GM21528 (cell line): ENCODE measurements around the gene TIMD4.
"Not testable (repeated sequence)": the region's sequence is repeated elsewhere in the genome, so short reads cannot be mapped to it uniquely, and the experiment has no call there.

Experiments
- ATAC-seq: cut with Tn5 transposase; IDR thresholded peaks from one replicate; pipeline ENCODE4 v1.9.1; 2021; ENCODE audit warnings: mild to moderate bottlenecking, moderate library complexity; ENCODE audit not compliant: unreplicated experiment, low FRiP score

The TIMD4 gene

DNA sequence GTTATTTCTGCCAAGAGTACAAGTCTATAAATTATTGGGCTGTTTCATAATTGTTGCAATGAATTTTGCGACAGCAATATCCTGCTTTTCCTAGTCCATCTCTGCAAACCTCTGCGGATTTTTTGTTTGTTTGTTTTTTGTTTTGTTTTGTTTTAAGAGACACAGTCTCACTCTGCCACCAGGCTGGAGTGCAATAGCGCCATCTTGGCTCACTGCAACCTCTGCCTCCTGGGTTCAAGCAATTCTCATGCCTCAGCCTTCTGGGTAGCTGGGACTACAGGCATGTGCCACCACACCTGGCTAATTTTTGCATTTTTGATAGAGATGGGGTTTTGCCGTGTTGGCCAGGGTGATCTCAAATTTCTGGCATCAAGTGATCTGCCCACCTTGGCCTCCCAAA lies 37.3 kb downstream of the TIMD4 start:
- not testable (repeated sequence) for ATAC-seq

- peak; percentile 55 for ATAC-seq
Measured at GRCh38 chr5:156922207-156922792, 40.7 kb downstream of the TIMD4 start.

DNA sequence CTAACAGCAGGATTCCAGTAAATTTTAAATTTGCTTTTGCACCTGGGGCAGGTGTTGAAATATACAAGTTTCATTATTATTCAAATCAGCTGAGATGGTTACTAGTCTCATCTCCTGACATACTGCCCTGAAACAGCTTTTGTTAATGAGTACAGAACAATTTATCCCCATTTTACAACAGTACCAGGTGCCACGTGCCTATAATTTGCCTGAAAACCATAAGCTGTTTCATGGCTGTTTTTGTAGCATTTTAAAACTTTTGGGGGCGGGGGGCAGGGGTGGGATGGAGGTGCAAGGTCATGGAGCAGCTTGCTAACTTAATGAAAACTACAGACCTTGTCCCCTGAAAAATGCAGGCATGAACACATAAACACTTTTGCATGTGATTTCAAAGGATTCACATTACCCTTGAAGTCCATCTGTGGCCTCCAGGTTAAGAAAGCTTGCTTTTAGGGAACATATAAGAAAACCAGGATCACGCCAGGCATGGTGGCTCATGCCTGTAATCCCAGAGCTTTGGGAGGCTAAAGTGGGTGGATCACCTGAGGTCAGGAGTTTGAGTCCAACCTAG lies 42.1 kb downstream of the TIMD4 start:
- ATAC-seq = peak; percentile 57

- ATAC-seq = peak; percentile 56
Measured at GRCh38 chr5:156920042-156920860, 42.8 kb downstream of the TIMD4 start.

GRCh38 chr5:156918311-156918845 lies 44.6 kb downstream of the TIMD4 start:
- no peak for ATAC-seq

GRCh38 chr5:156914371-156914737 lies 48.7 kb downstream of the TIMD4 start:
- ATAC-seq = peak; percentile 9

GRCh38 chr5:156913719-156914370 lies 49.2 kb downstream of the TIMD4 start:
- ATAC-seq = peak; percentile 95

DNA sequence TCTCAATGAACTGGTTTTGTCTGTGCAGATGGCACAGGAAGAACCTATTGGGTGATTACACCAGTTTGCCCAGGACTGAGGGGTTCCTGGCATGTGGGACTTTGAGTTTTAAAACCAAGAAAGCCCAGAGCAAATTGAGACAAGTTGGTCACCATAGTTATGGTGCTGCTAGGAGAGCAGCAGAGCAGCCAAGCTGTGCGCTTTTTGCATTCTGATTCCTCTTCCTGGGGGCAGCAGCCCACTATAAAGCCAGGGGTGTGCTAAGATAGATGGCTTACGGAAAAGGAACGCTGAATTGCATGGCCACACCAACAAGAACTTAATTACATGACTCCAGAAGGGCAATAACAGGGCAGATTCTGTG lies 49.7 kb downstream of the TIMD4 start:
- ATAC-seq = peak; percentile 22

GRCh38 chr5:156912869-156913268 lies 50.2 kb downstream of the TIMD4 start:
- ATAC-seq = no peak

GRCh38 chr5:156909180-156909579 lies 53.8 kb downstream of the TIMD4 start:
- no peak for ATAC-seq

- ATAC-seq = no peak
Measured at GRCh38 chr5:156907667-156908066, 55.4 kb downstream of the TIMD4 start.

GRCh38 chr5:156906807-156907206 lies 56.2 kb downstream of the TIMD4 start:
- no peak for ATAC-seq

DNA sequence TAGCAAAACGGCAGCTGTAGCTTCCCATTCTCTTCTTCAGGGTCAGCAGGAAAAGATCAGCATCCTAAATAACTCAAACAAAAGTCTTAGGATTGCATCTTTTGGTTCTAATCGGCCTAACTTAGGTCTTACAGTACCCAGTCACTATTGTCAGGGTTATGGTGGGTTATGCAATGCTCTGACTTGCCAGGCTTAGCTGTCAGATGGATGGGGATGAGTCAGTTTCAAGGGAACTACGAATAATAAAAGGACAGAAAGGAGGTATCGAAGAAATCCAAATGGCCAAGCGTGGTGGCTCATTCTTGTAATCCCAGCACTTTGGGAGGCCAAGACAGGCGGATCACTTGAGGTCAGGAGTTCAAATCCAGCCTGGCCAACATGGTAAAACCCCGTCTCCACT lies 66.5 kb downstream of the TIMD4 start:
- no peak for ATAC-seq

GRCh38 chr5:156893517-156893916 lies 69.5 kb downstream of the TIMD4 start:
- ATAC-seq = peak; percentile 74

DNA sequence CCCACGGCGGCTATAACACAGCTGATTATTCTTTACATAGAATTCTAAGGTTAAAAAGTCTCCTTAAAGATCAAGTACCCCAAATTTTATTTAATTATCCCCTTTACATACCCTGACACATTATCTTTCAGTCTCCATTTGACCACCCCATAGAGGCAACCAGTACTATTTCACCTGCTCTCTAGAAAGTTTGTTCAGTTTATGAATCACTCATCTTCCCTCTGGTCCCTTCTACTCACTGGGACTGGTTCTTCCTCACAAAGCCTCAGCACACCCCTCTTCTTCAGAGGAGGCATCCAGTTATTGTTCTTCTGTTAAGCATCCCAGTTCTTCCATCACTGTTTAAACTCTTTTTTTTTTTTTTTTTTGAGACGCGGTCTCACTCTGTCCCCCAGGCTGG lies 70.2 kb downstream of the TIMD4 start:
- ATAC-seq = no peak

DNA sequence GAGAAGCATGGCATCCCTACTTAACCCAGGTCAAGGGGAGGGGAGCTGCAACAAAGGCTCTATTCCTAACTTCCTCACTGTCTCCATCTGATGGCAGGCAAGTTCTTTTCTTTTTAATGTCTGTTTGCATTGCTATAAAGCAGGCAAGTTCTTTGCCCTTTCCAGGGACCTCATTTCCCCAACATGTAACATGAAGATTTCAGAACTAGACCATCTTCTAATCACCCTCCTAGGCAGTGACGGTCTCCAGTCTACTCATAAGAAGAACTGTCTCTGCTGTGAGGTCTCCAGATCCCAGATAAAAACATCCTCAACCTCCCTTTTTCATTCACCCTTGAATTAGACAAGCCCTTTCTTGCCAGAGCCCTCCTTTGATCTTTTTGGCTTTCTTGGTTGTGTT lies 70.8 kb downstream of the TIMD4 start:
- no peak for ATAC-seq

GRCh38 chr5:156888520-156888919 lies 74.5 kb downstream of the TIMD4 start:
- ATAC-seq = no peak

- ATAC-seq = no peak
Measured at GRCh38 chr5:156883316-156883875, 79.6 kb downstream of the TIMD4 start.

DNA sequence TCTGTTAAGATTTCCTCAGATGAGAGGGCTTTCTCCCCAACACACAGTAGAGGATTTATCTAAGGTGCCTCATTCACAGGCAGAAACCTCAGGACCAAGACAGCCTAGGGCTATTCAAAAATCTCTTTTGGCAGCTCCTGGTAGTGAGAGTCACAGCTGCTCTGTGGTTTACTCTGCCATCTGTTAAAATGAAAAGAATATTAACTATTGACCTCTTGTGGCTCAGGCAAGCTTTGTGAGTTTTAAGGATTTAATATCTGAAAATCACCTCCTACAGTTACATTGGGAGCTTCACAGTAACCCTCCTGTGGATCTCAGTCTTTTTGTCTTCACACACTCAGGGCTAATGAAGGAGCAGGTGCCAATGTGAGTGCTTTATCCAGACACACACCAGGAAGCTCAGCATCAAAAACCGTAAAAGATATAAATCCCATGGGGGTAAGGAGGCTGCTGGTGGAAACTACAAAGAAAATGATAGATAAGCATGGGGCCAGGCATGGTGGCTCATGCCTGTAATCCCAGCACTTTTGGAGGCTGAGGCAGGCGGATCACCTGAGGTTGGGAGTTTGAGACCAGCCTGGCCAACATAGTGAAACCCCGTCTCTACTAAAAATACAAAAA lies 83.3 kb downstream of the TIMD4 start:
- peak; percentile 97 for ATAC-seq

GRCh38 chr5:156871212-156871611 lies 91.8 kb downstream of the TIMD4 start:
- no peak for ATAC-seq

- no peak for ATAC-seq
Measured at GRCh38 chr5:156870498-156870839, 92.6 kb downstream of the TIMD4 start.
